IPS-18c (cell line): Measurements from ENCODE around the gene XYLT2.

ENCODE experiments used
- H3K4me3 ChIP-seq: 2 replicates; pipeline ENCODE4 v1.7.0; 2013; ENCODE audit warnings: low read depth, mild to moderate bottlenecking, low read length, moderate library complexity; ENCODE audit not compliant: insufficient read depth
- H3K9me3 ChIP-seq: one replicate; pipeline ENCODE4 v1.6.1; 2013; ENCODE audit warnings: mild to moderate bottlenecking, low read length, moderate library complexity; ENCODE audit not compliant: control insufficient read depth, insufficient read depth

Gene XYLT2

DNA sequence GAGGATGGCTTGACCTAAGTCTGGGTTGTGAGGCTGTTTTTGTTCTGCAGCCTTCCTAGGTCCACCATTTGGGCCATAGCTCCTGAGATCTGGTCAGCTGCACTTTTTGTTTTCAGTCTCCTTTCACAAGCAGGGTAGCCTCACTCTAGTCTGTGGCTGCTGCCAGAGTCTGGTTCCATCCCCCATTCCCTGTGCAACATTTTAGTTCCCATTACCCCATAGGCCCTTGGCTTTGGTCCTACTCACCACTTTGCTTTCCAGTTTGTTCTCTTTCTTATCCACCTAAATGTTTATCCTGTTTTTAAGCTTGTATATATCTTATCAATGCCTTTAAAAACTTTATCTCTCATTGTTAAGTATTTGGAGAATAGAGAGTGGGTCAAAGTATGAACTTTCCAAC, 6.5 kb upstream of the XYLT2 start:
- no peak overlapping the region for H3K4me3 ChIP-seq
- no peaks in the 10 kb centered on the region for H3K9me3 ChIP-seq

DNA sequence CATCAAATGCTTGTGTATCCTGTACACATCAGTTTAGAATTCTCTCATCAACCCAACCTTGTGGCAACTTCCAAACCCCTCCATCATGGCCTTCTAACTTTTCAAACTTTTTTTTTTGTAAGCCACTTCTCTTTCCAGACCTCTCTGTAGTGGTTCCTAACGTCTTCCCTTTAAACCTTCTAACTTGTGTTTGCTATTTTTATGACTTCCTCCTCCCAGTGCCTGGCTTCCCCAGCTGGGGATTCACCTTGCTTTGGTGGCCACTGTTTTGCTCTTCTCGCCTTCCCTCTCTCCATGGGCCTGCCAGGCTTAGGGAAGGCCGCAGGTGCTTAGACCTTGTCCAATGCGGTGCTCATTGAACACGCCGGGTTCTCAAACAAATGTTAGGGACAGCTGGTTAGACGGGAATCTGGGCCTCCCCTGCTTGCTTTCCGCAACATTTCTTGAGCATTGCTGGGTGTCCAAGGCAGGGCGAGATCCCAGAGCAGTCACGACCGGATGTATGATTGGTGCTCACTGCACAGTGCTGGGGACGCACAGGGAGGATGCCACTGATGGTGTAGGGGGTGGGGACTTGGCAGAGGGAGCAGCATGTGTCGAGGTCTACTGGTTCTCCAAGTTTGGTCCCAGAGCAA, 1.1 kb upstream of the XYLT2 start:
- Histone ChIP-seq H3K4me3 (no peak overlapping the region), H3K9me3 (no peaks in the 10 kb centered on the region)

- Histone ChIP-seq H3K4me3 (peak overlapping the region; percentile 90), H3K9me3 (no peaks in the 10 kb centered on the region)
Observed at GRCh38 chr17:50346313-50347116, 589 bp downstream of the XYLT2 start.

DNA sequence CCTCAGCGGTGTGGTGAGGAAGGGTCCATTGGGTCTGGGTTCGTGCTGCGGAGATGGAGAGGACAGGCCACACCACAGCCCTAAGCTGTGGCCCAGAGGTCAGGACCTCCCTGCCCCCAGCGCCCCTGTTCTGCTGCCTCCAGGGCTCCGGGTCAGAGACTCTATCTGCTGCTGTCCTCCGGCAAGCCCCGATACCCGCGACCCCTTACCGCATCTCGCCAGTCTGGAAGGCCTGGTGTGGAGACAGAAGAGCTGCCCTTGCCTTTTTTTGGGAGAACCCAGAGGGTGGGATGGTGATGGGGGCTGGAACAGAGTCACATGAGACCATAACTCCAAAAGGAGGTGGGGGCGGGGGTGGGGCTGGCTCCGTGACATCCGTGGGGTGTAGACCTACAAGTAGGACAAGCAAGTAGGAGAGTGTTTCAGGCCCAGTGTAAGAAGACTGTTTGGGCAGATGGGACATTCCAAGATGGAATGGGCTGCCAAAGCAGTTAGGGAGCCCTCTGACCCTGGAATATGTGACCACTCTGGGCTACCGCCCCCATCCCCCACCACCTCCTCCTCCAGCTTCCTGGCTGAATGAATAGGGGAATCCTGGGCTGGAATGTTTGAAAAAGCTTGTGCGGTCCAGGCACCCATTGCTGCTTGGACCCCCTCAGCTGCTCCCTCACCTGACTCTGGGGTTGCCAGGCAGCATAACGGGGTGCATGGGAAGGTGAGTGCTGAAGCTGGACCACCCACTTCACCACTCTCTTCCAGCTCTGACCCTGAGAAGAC, 1.4 kb downstream of the XYLT2 start:
- Histone ChIP-seq H3K4me3 (peak overlapping the region; percentile 90), H3K9me3 (no peaks in the 10 kb centered on the region)

- H3K9me3 ChIP-seq = no peaks in the 10 kb centered on the region
- H3K4me3 ChIP-seq = peak overlapping the region; percentile 90
Observed at GRCh38 chr17:50347894-50348291, 2.0 kb downstream of the XYLT2 start.

- Histone ChIP-seq H3K4me3 (no peak overlapping the region), H3K9me3 (no peaks in the 10 kb centered on the region)
Observed at GRCh38 chr17:50348522-50349242, 2.8 kb downstream of the XYLT2 start.

GRCh38 chr17:50349243-50349600, 3.3 kb downstream of the XYLT2 start:
- H3K9me3 ChIP-seq = no peaks in the 10 kb centered on the region
- no peak overlapping the region for H3K4me3 ChIP-seq

DNA sequence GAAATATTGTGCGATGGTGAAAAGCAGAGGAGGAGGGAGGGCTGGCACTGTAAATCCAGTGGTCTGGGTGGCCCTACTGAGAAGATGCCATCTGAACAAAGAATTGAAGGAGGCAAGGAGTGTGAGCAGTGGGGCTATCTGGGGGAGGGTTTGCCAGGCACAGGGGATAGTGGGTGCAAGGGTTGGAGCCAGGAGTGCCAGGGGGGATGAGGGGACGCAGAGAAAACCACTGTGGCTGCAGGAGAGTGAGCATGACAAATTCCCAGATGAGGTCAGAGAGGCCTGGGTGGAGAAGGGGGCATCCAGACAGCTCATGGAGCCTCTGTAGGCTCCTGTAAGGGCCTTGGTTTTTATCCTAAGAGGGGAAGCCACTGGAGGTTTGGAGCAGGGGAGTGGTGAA, 4.8 kb downstream of the XYLT2 start:
- no peaks in the 10 kb centered on the region for H3K9me3 ChIP-seq

DNA sequence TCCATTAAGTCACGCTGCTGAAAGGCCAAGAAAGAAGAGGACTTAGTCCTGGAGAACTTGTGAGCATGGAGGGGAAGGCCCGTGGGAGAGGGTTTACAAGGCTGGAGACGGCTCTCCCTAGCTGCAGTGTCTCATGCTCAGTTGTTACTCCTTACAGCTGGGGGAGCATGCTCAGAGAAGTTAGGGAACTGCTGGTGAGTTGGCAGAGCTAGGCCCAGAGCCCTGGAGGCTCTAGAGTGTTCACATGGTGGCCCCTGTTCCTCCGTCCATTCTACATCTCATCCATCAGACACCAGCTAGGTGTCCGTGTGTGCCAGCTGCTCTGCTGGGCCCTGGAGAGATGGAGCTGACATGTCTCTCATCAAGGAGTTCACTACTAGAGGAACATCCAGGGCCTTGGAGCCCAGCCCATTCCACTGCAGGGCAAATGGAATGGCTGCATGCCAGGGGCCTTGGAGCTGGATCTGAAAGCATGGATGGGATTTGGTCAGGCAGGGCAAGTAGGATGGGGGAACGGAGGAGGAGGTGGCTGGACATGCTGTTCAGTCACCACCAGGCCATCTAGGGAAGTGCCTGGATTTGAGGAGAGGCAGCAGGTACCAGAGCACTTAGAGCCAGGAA, 6.3 kb downstream of the XYLT2 start:
- Histone ChIP-seq H3K4me3 (no peak overlapping the region), H3K9me3 (no peaks in the 10 kb centered on the region)

More for the DNA sequence above, 4.8 kb downstream of the XYLT2 start:
- H3K4me3 ChIP-seq = no peak overlapping the region

DNA sequence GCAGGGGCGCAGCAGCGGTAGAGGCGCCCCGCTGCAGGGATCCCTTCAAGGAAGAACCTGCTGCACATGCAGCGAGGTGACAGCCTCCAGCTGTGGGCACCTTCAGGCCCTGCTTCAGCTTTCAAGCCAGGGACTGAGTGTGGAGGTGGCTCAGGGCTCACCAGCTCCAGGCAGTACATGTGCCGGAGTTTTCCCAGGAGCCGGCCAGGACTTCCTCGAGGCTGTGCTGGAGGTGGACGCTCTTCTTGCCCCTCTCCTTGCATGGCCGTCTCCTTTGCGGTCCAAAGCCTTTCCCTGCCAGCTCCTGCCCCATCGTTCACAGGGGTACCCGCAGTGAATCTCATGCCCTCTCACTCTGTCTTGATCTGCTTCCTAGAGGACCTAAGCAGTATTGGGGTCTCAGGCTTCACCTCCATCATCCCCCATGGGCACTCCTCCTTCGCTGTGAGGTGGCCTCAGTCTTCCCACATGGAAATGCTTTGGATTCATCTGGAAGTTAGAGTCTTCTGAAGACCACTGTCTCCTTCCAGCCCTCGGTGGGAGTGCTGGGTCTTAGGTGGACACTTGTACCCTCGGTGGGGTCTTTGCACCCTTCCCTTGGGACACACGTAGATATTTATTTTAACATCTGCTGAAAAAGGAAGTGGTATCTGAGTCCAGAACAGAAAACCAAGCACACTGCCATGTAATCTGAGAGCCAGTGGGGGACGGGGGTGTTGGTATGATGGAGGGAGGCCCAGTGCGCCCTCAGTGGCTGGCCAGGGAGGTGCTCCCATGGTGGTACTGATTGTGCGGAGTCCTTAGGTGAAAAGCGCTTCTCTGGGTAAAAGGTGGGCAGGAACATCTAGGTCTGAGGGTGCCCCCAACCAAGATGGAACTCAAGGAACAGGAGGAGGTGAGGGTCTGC, 7.0 kb downstream of the XYLT2 start:
- no peak overlapping the region for H3K4me3 ChIP-seq
- H3K9me3 ChIP-seq = no peaks in the 10 kb centered on the region

DNA sequence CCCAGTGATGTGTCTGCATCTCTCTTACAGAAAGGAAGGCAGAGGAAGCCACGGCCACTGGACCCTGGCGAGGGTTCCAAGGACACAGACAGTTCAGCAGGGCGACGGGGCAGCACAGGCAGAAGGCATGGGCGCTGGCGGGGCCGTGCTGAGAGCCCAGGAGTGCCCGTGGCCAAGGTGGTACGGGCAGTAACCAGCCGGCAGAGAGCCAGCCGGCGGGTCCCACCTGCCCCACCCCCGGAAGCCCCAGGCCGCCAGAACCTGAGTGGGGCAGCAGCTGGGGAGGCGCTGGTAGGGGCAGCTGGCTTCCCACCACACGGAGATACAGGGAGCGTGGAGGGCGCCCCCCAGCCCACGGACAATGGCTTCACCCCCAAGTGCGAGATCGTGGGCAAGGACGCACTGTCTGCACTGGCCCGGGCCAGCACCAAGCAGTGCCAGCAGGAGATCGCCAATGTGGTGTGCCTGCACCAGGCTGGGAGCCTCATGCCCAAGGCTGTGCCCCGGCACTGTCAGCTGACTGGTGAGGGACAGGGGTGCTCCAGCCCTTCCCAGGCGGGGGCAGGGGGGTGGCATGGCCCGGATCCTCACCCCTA, 7.8 kb downstream of the XYLT2 start:
- no peak overlapping the region for H3K4me3 ChIP-seq
- peaks cover 2% of the 10 kb centered on the region for H3K9me3 ChIP-seq

GRCh38 chr17:50354198-50354597, 8.3 kb downstream of the XYLT2 start:
- H3K4me3 ChIP-seq = no peak overlapping the region
- H3K9me3 ChIP-seq = peaks cover 2% of the 10 kb centered on the region

GRCh38 chr17:50354776-50355175, 8.8 kb downstream of the XYLT2 start:
- Histone ChIP-seq H3K9me3 (peaks cover 2% of the 10 kb centered on the region), H3K4me3 (no peak overlapping the region)

DNA sequence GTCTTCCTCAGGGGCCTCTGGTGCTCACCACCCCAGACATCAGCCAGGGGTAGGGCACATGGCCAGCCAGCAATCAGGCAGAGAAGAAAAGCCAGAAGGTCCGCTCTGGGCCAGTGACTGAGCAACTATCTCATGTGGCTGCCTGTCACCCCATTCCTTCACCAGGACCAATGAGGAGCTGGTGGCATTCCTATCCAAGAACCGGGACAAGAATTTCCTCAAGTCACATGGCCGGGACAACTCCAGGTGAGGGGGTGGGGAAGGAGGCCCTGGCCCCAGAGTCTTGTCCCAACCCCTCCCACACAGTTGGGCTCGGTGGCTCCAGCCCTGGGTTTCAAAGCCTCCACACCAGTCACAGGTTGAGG, 9.4 kb downstream of the XYLT2 start:
- Histone ChIP-seq H3K9me3 (peaks cover 2% of the 10 kb centered on the region), H3K4me3 (no peak overlapping the region)

DNA sequence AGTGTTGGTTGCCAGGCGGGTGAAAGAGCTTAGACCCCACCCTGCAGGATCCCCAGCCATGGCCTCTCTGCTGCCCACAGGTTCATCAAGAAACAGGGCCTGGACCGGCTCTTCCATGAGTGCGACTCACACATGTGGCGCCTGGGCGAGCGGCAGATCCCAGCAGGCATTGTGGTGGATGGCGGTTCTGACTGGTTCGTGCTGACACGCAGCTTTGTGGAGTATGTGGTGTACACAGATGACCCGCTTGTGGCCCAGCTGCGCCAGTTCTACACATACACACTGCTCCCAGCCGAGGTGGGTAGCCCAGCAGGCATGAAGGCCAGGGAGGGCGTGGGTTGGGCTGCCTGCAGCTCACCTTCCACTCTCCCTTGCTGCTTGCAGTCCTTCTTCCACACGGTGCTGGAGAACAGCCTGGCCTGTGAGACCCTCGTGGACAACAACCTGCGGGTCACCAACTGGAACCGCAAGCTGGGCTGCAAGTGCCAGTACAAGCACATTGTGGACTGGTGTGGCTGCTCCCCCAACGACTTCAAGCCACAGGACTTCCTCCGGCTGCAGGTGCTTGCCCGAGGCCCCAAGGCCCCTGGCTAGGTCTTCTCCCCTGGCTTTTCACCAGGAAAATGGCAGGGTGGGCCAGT, 9.9 kb downstream of the XYLT2 start:
- Histone ChIP-seq H3K4me3 (no peak overlapping the region), H3K9me3 (peaks cover 2% of the 10 kb centered on the region)
